NCI-H2107 treated with DMSO at 0.1 percent for 48 hours (cell line): ENCODE measurements around the gene CDC42EP4.
"Not testable (repeated sequence)": the region's sequence is repeated elsewhere in the genome, so short reads cannot be mapped to it uniquely, and the experiment has no call there.

ENCODE experiments used
- DNase-seq: peaks from one replicate; lab custom pipeline; 2025; ENCODE audit not compliant: unreplicated experiment; lab: John Stamatoyannopoulos, UW

CDC42EP4 gene

GRCh38 chr17:73281928-73282327, 29.9 kb downstream of the CDC42EP4 start:
- peak; percentile 62 for DNase-seq

DNA sequence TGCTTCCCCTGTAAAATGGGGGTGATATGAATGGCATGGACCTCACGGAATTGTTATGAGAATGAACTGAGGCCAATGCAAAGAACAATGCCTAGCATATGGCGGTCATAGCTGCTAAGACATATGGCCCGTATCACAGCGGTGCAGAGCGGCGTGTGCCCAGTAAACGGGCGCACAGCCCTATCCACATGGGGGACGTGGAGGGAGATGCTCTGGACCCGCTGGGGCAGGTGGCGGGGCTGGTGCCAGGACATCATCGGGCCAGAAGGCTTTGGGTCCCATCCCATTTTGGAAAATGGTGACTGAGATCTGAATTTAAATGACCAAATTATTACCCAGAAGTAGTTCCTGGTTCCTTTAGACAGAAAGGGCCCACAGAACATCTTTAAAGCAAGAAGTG, 31.6 kb downstream of the CDC42EP4 start:
- DNase-seq, result no peak

DNA sequence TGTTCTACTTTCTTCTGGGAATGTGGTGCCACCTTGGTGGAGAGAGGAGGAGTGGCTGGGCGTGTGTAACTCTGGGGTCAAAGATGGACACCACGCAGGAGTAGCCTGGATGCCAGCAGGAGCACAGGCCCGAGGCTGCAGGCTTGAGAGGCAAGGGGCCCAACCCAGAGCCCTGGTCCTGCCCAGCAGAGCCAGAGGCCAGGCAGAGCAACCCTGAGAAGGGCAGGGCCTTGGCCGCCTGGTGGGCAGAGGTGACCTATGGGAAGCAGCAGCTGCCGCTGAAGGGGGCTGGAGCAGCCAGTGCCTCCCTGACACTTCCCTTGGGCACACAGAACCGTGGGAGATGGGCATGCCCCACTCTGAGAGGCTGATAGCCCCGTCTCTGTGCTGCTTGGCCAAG, 32.1 kb downstream of the CDC42EP4 start:
- DNase-seq, result no peak

DNA sequence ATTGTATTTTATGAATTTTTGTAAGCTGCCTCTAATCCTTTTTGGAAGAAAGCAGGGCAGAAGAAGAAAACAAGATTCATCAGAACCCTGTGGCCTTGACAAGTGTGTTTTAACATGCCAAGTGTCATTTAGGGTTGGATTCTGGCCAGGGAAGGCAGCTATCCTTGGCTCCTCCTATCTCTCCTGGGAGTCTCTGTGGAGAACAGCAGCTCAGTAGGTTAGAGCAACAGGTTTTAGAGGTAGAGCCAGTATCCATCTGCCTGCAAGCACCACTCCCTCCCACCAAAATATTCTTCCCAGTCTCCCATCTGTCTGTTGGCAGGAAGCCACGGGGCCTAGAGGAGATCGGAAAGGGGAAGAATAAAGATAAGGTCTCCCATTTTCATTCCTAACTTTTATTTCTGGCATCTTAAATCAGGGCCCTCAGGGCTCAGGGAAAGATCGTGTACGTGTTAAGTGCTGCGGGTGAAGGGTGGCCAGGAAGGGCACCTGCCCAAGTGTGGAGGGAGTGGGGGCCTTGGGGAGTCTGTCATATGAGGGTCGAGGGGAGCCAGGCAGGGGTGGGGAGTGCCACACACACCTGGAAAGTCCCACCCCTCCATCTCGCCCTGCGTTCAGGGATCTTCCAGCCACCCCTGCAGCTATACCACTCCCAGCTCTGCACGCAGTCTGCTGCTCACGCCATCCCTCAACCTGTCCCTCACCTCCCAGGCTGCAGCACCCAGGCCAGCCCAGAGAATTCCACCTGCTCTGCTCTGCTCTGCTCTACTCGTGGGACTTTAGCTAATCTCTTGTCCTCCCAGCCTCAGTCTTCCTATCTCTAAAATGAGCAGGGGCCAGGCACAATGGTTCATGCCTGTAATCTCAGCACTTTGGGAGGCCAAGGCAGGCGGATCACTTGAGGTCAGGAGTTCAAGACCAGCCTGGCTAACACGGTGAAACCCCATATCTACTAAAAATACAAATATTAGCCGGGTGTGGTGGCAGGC, 33.0 kb downstream of the CDC42EP4 start:
- DNase-seq, result peak; percentile 81

DNA sequence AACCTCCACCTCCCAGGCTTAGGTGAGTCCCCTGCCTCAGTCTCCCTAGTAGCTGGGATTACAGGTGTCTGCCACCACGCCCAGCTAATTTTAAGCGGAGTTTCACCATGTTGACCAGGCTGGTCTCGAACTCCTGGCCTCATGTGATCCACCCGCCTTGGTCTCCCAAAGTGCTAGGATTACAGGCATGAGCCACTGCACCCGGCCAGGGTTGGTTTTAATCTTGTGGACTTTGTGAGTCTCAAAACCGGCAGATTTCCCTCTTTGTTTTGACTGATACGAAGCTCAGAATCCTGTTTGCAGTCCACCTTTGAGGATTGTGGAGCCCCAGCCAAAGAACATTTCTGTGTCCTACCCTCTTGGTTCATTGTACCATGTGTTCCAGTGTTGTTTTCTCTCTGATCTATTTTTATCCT, 33.7 kb downstream of the CDC42EP4 start:
- DNase-seq, result no peak

- DNase-seq, result no peak
These were observed 37.3 kb downstream of the CDC42EP4 start for GRCh38 chr17:73274490-73274889.

GRCh38 chr17:73272906-73273218, 38.9 kb downstream of the CDC42EP4 start:
- no peak for DNase-seq

DNA sequence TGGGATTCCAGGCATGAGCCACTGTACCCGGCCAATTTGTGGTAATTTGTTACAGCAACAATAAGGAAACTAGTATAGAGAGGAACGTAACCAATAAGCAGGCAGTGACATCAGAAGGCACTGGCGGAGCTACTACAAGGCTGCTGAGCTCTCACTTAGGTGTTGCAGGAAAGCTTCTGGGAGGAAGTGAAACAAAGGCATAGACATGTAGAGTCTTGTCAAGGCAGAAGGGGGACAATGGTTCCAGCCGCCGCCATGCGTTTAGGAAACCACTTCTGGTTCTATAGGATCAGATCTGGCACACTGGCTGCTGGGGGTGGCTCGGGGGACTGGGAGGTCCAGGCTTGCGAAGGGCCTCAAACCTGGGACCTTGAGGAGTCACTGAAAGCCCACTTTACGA, 40.7 kb downstream of the CDC42EP4 start:
- no peak for DNase-seq

- DNase-seq, result no peak
These were observed 42.0 kb downstream of the CDC42EP4 start for GRCh38 chr17:73269791-73270190.

DNA sequence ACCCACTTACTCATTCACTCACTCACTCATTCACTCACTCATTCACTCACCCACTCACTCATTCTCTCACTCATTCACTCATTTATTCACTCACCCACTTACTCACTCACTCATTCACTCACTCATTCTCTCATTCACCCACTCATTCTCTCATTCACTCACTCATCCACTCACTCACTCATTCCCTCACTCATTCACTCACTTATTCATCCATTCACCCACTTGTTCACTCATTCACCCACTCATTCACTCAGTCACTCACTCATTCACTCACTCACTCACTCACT, 42.5 kb downstream of the CDC42EP4 start:
- DNase-seq, result no peak

- DNase-seq, result no peak
These were observed 43.0 kb downstream of the CDC42EP4 start for GRCh38 chr17:73268582-73269328.

- DNase-seq, result no peak
These were observed 43.9 kb downstream of the CDC42EP4 start for GRCh38 chr17:73267648-73268537.

GRCh38 chr17:73266796-73267195, 45.0 kb downstream of the CDC42EP4 start:
- no peak for DNase-seq

GRCh38 chr17:73265646-73266640, 45.9 kb downstream of the CDC42EP4 start:
- DNase-seq, result no peak

- not testable (repeated sequence) for DNase-seq
These were observed 47.4 kb downstream of the CDC42EP4 start for GRCh38 chr17:73264448-73264847.

GRCh38 chr17:73262676-73263642, 48.8 kb downstream of the CDC42EP4 start:
- no peak for DNase-seq

- peak; percentile 29 for DNase-seq
These were observed 49.7 kb downstream of the CDC42EP4 start for GRCh38 chr17:73261952-73262675.

- DNase-seq, result no peak
These were observed 50.2 kb downstream of the CDC42EP4 start, which contains the start of gene CPSF4L for GRCh38 chr17:73261617-73261951. Gene CPSF4L (minus strand): TSS chr17:73261880. CDS start chr17:73261818, 62 bp downstream.
